Prostate gland (tissue), 2 donors: ENCODE measurements around the gene ZNF892.
A peak's percentile ranks its signal among the peaks of the same experiment; 100 is the strongest.
"Not testable (repeated sequence)": the region's sequence is repeated elsewhere in the genome, so short reads cannot be mapped to it uniquely, and the experiment has no call there.

ENCODE experiments used
- POLR2A ChIP-seq: fragments of 450-650 bp; IDR thresholded peaks from one replicate; pipeline ENCODE4 v1.6.1; 2016; ENCODE audit warnings: antibody characterized with exemption, mild to moderate bottlenecking
- TF ChIP-seq, protein P1 (sequence below), 4 experiments: fragments of 200-600 bp in 2 of 4; fragments of 450-650 bp in 2 of 4; sonication (generic) in 2 of 4; IDR thresholded peaks; 1 replicate in 3 of 4; 2 replicates in 1 of 4; pipeline ENCODE4 v1.5.1; 2016 to 2019; ENCODE audit warnings: antibody characterized with exemption in 4 of 4, mild to moderate bottlenecking in 2 of 4, moderate library complexity in 2 of 4

DNA sequence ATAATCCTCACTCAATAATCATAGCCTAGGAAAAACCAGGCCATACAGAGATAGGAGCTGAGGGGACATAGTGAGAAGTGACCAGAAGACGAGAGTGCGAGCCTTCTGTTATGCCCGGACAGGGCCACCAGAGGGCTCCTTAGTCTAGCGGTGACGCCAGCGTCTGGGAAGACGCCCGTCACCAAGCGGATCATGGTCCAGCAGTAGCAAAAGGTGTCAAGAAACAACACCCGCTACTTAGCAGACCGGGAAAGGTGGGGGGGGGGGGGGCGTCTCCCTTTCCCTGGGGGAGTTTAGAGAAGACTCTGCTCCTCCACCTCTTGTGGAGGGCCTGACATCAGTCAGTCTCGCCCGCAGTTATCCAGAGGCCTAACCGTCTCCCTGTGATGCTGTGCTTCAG, 14.4 kb upstream of the ZNF892 start:
- TF ChIP-seq, protein P1, sequence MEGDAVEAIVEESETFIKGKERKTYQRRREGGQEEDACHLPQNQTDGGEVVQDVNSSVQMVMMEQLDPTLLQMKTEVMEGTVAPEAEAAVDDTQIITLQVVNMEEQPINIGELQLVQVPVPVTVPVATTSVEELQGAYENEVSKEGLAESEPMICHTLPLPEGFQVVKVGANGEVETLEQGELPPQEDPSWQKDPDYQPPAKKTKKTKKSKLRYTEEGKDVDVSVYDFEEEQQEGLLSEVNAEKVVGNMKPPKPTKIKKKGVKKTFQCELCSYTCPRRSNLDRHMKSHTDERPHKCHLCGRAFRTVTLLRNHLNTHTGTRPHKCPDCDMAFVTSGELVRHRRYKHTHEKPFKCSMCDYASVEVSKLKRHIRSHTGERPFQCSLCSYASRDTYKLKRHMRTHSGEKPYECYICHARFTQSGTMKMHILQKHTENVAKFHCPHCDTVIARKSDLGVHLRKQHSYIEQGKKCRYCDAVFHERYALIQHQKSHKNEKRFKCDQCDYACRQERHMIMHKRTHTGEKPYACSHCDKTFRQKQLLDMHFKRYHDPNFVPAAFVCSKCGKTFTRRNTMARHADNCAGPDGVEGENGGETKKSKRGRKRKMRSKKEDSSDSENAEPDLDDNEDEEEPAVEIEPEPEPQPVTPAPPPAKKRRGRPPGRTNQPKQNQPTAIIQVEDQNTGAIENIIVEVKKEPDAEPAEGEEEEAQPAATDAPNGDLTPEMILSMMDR (IDR thresholded peaks at IDR 0.05): peak in 2 of 4 experiments; percentile 57 to 71
- not testable (repeated sequence) for TF ChIP-seq POLR2A
